WTC11 (cell line): ENCODE measurements around the gene CAPN7. TPM values are rescaled to one million over a fixed set of nuclear protein-coding genes. Genes with fewer than 3 reads are reported as not detected.

Experiments
- ATAC-seq: fragments of 200-7000 bp; cut with Tn5 transposase; 2 replicates; pipeline ENCODE4 v1.10.0; 2021; ENCODE audit warnings: mild to moderate bottlenecking, moderate library complexity
- CTCF ChIA-PET: fragments of 300-600 bp; sonication (Branson Sonifier 250); formaldehyde crosslinking; loops from one replicate; lab custom pipeline; 2021; ENCODE audit warnings: antibody characterized with exemption; lab: Charles Lee
- POLR2A ChIA-PET: fragments of 350-600 bp; sonication (Branson Sonifier 250); formaldehyde crosslinking; loops from one replicate; lab custom pipeline; 2021; ENCODE audit warnings: antibody characterized with exemption; lab: Charles Lee
- DNase-seq: peaks from one replicate; pipeline ENCODE4 v3.0.0; 2021; ENCODE audit warnings: low spot score
- H3K27ac Mint-ChIP-seq: 2 replicates; pipeline ENCODE4 v1.8.0; 2021; ENCODE audit warnings: mixed read lengths
- H3K27me3 Mint-ChIP-seq: 2 replicates; pipeline ENCODE4 v1.8.0; 2021; ENCODE audit warnings: low read depth, mild to moderate bottlenecking, moderate library complexity, mixed read lengths
- H3K36me3 Mint-ChIP-seq: 2 replicates; pipeline ENCODE4 v1.8.0; 2021; ENCODE audit warnings: mixed read lengths
- H3K4me1 Mint-ChIP-seq: 2 replicates; pipeline ENCODE4 v1.8.0; 2022; ENCODE audit warnings: mixed read lengths
- H3K4me3 Mint-ChIP-seq: 2 replicates; pipeline ENCODE4 v1.8.0; 2021; ENCODE audit warnings: mild to moderate bottlenecking, moderate library complexity, mixed read lengths
- H3K9me3 Mint-ChIP-seq: 2 replicates; pipeline ENCODE4 v1.8.0; 2021; ENCODE audit warnings: mixed read lengths
- ATF1 ChIP-seq: sonication (generic); formaldehyde crosslinking; IDR thresholded peaks from 2 replicates; pipeline ENCODE4 v1.8.1; 2023; ENCODE audit warnings: mild to moderate bottlenecking, moderate library complexity, missing genetic modification reagents
- ATF2 ChIP-seq: sonication (generic); formaldehyde crosslinking; IDR thresholded peaks from 2 replicates; pipeline ENCODE4 v1.8.1; 2022; ENCODE audit warnings: low read depth, missing genetic modification reagents, borderline replicate concordance
- ATF6 ChIP-seq: sonication (generic); formaldehyde crosslinking; IDR thresholded peaks from 2 replicates; pipeline ENCODE4 v1.8.1; 2023; ENCODE audit warnings: mild to moderate bottlenecking, missing genetic modification reagents
- CREB1 ChIP-seq: sonication (generic); formaldehyde crosslinking; IDR thresholded peaks from 2 replicates; pipeline ENCODE4 v1.8.0; 2023; ENCODE audit warnings: mild to moderate bottlenecking, missing genetic modification reagents
- E2F5 ChIP-seq: sonication (generic); formaldehyde crosslinking; IDR thresholded peaks from 2 replicates; pipeline ENCODE4 v1.8.1; 2022; ENCODE audit warnings: mild to moderate bottlenecking, moderate library complexity, missing genetic modification reagents
- ETV6 ChIP-seq: sonication (generic); formaldehyde crosslinking; IDR thresholded peaks from 2 replicates; pipeline ENCODE4 v1.8.1; 2022; ENCODE audit warnings: mild to moderate bottlenecking, missing genetic modification reagents
- GABPB1 ChIP-seq: sonication (generic); formaldehyde crosslinking; IDR thresholded peaks from 2 replicates; pipeline ENCODE4 v1.8.1; 2023; ENCODE audit warnings: mild to moderate bottlenecking, missing genetic modification reagents
- MXD4 ChIP-seq: fragments of 250-450 bp; sonication (Bioruptor Pico); IDR thresholded peaks from 2 replicates; pipeline ENCODE4 v1.8.0; 2021; ENCODE audit warnings: mild to moderate bottlenecking, moderate library complexity, borderline replicate concordance
- NFYB ChIP-seq: sonication (generic); formaldehyde crosslinking; conservative IDR thresholded peaks from 2 replicates; pipeline ENCODE4 v1.8.0; 2022; ENCODE audit warnings: low read depth, missing genetic modification reagents
- NR3C1 ChIP-seq: sonication (generic); formaldehyde crosslinking; conservative IDR thresholded peaks from 2 replicates; pipeline ENCODE4 v1.8.1; 2023; ENCODE audit warnings: low read depth, mild to moderate bottlenecking, missing genetic modification reagents
- SMAD4 ChIP-seq: sonication (generic); formaldehyde crosslinking; IDR thresholded peaks from 2 replicates; pipeline ENCODE4 v1.8.0; 2022; ENCODE audit warnings: mild to moderate bottlenecking, missing genetic modification reagents
- STAT6 ChIP-seq: sonication (generic); formaldehyde crosslinking; conservative IDR thresholded peaks from 2 replicates; pipeline ENCODE4 v1.8.1; 2023; ENCODE audit warnings: mild to moderate bottlenecking, low read depth, missing genetic modification reagents, moderate library complexity
- TEAD4 ChIP-seq: sonication (generic); formaldehyde crosslinking; IDR thresholded peaks from 2 replicates; pipeline ENCODE4 v1.8.0; 2022; ENCODE audit warnings: mild to moderate bottlenecking, missing genetic modification reagents
- TP53 ChIP-seq: sonication (generic); formaldehyde crosslinking; IDR thresholded peaks from 2 replicates; pipeline ENCODE4 v1.8.1; 2023; ENCODE audit warnings: mild to moderate bottlenecking, missing genetic modification reagents
- USF2 ChIP-seq: sonication (generic); formaldehyde crosslinking; IDR thresholded peaks from 2 replicates; pipeline ENCODE4 v1.8.1; 2023; ENCODE audit warnings: mild to moderate bottlenecking, missing genetic modification reagents, moderate library complexity
- ZNF425 ChIP-seq: fragments of 250-450 bp; sonication (Bioruptor Pico); conservative IDR thresholded peaks from 2 replicates; pipeline ENCODE4 v1.9.0; 2021; ENCODE audit warnings: mild to moderate bottlenecking
- ZNF512 ChIP-seq: sonication (generic); formaldehyde crosslinking; IDR thresholded peaks from 2 replicates; pipeline ENCODE4 v1.8.1; 2022; ENCODE audit warnings: missing genetic modification reagents, borderline replicate concordance
- ZNF532 ChIP-seq: fragments of 250-450 bp; sonication (Bioruptor Pico); IDR thresholded peaks from 2 replicates; pipeline ENCODE4 v1.9.0; 2021; ENCODE audit warnings: mild to moderate bottlenecking, borderline replicate concordance
- ZNF671 ChIP-seq: fragments of 250-450 bp; sonication (Bioruptor Pico); IDR thresholded peaks from 2 replicates; pipeline ENCODE4 v1.8.0; 2021; ENCODE audit warnings: mild to moderate bottlenecking
- total RNA-seq: library from RNA; stranded (reverse); gene quantifications from 3 replicates; pipeline ENCODE4 v1.2.3, GENCODE V29; 2021

The CAPN7 gene
- total RNA-seq, 1 experiment from 2014 or later: 16.8 TPM

GRCh38 chr3:15223685-15224572 lies 17.9 kb downstream of the CAPN7 start:
- Mint-ChIP-seq H3K4me1 (no peaks in the 10 kb centered on the region), H3K27me3 (no peaks in the 10 kb centered on the region), H3K4me3 (no peak overlapping the region), H3K9me3 (no peaks in the 10 kb centered on the region), H3K36me3 (peaks cover 18% of the 10 kb centered on the region), H3K27ac (no peak overlapping the region)
- ChIA-PET POLR2A (no interaction called here), CTCF (interaction anchor here (0.7 kb wide), 1 partner anchor 121 kb away, joined by 3 read pairs; no protein-coding TSS in a partner anchor)
- no peak for DNase-seq
- no peak for TF ChIP-seq ETV6 (CRISPR knock-in tag)
- no peak for TF ChIP-seq E2F5 (CRISPR knock-in tag)
- no peak for TF ChIP-seq ATF6
- TF ChIP-seq USF2: no peak
- TF ChIP-seq ZNF425 (CRISPR knock-in tag): no peak
- TF ChIP-seq GABPB1 (CRISPR knock-in tag): no peak
- no peak for TF ChIP-seq ATF1
- TF ChIP-seq TP53 (CRISPR knock-in tag): no peak
- no peak for TF ChIP-seq ZNF671 (CRISPR knock-in tag)
- no peak for TF ChIP-seq ATF2 (CRISPR knock-in tag)
- TF ChIP-seq NR3C1 (CRISPR knock-in tag): no peak
- TF ChIP-seq NFYB (CRISPR knock-in tag): no peak
- no peak for TF ChIP-seq CREB1 (CRISPR knock-in tag)
- TF ChIP-seq SMAD4 (CRISPR knock-in tag): no peak
- TF ChIP-seq TEAD4 (CRISPR knock-in tag): no peak
- no peak for TF ChIP-seq STAT6 (CRISPR knock-in tag)
- TF ChIP-seq MXD4 (CRISPR knock-in tag): no peak
- no peak for TF ChIP-seq ZNF512 (CRISPR knock-in tag)
- TF ChIP-seq ZNF532 (CRISPR knock-in tag): no peak
- ATAC-seq: no peak
